ENCODE results near the gene NAXD.
"Not testable (repeated sequence)": the region's sequence is repeated elsewhere in the genome, so short reads cannot be mapped to it uniquely, and the experiment has no call there.

NAXD gene

GRCh38 chr13:110606281-110606680, 9.1 kb upstream of the NAXD start:
- H3K4me3 ChIP-seq (ENCODE audit: low read depth, low read length); H3K9me3 ChIP-seq (ENCODE audit: control insufficient read depth, insufficient read depth, low read depth, low read length); POLR2A ChIA-PET; H3K4me1 ChIP-seq (ENCODE audit: control insufficient read depth, insufficient read depth, low read length); H3K36me3 ChIP-seq (ENCODE audit: control insufficient read depth in 2 of 2, insufficient read depth in 1 of 2, low read length in 2 of 2); H3K27ac ChIP-seq (ENCODE audit: extremely low read depth, low read depth, low read length); CTCF ChIA-PET: not testable (repeated sequence)

DNA sequence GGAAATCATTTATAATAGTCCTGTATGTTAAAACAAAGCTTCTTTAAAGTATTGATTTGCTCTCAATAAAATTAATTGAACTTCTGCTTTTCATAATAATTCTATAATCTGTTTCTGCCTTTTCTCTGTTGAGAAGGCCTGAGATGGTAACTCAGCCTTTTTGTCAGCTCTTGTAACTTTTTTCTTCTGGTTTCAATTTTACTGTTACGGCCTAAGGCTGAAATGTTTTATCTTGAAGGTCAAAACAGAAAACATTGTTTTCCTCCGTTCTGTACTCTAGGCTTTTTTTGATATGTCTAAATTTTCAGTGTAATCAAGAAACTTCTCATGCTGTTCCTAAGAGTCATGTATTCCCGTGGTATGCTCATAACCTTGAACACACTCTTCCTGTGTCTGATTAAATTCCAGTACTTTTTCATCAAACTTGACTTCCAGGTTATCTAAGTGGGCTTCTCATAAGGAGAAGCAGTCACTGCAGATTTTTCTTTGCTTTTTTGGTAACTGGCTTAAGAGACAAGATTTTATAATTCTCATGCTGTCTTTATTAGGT, 7.6 kb upstream of the NAXD start:
- POLR2A ChIA-PET = no interaction called here
- CTCF ChIA-PET = interaction anchor here (0.8 kb wide), 1 partner anchor 11 kb away, joined by 3 read pairs; no protein-coding TSS in a partner anchor
- H3K27ac ChIP-seq (ENCODE audit: extremely low read depth, low read depth, low read length) = no peak overlapping the region
- no peak overlapping the region for H3K4me3 ChIP-seq (ENCODE audit: low read depth, low read length)
- TF ChIP-seq ZNF19 (tag by site-specific recombination; IDR thresholded peaks at IDR 0.05; ENCODE audit: low read depth) = no peak
- TF ChIP-seq ZFP3 (tag by site-specific recombination; IDR thresholded peaks at IDR 0.05; ENCODE audit: low read depth) = no peak
- TF ChIP-seq ZNF600 (tag by site-specific recombination; IDR thresholded peaks at IDR 0.05) = no peak
- TF ChIP-seq ZNF580 (tag by site-specific recombination; IDR thresholded peaks at IDR 0.05) = no peak
- no peak for TF ChIP-seq EGR2 (tag by site-specific recombination; IDR thresholded peaks at IDR 0.05; ENCODE audit: low read depth)
- TF ChIP-seq ZNF157 (tag by site-specific recombination; IDR thresholded peaks at IDR 0.05) = no peak
- no peak for TF ChIP-seq ZNF274 (IDR thresholded peaks at IDR 0.05; ENCODE audit: low read length)
- TF ChIP-seq ZNF274 (tag by site-specific recombination; IDR thresholded peaks at IDR 0.05; ENCODE audit: borderline replicate concordance) = no peak
- TF ChIP-seq ZXDB (tag by site-specific recombination; IDR thresholded peaks at IDR 0.05) = no peak
- TF ChIP-seq, protein P1, sequence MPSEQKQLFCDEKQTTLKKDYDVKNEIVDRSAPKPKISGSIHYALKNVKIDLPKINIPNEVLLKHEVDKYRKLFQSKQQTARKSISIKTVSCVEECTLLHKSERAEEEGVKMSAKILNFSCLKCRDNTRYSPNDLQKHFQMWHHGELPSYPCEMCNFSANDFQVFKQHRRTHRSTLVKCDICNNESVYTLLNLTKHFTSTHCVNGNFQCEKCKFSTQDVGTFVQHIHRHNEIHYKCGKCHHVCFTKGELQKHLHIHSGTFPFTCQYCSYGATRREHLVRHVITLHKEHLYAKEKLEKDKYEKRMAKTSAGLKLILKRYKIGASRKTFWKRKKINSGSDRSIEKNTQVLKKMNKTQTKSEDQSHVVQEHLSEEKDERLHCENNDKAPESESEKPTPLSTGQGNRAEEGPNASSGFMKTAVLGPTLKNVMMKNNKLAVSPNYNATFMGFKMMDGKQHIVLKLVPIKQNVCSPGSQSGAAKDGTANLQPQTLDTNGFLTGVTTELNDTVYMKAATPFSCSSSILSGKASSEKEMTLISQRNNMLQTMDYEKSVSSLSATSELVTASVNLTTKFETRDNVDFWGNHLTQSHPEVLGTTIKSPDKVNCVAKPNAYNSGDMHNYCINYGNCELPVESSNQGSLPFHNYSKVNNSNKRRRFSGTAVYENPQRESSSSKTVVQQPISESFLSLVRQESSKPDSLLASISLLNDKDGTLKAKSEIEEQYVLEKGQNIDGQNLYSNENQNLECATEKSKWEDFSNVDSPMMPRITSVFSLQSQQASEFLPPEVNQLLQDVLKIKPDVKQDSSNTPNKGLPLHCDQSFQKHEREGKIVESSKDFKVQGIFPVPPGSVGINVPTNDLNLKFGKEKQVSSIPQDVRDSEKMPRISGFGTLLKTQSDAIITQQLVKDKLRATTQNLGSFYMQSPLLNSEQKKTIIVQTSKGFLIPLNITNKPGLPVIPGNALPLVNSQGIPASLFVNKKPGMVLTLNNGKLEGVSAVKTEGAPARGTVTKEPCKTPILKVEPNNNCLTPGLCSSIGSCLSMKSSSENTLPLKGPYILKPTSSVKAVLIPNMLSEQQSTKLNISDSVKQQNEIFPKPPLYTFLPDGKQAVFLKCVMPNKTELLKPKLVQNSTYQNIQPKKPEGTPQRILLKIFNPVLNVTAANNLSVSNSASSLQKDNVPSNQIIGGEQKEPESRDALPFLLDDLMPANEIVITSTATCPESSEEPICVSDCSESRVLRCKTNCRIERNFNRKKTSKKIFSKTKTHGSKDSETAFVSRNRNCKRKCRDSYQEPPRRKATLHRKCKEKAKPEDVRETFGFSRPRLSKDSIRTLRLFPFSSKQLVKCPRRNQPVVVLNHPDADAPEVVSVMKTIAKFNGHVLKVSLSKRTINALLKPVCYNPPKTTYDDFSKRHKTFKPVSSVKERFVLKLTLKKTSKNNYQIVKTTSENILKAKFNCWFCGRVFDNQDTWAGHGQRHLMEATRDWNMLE (tag by site-specific recombination; conservative IDR thresholded peaks at IDR 0.05; ENCODE audit: low read depth) = no peak
- no peak for TF ChIP-seq ZNF140 (tag by site-specific recombination; IDR thresholded peaks at IDR 0.05)
- TF ChIP-seq, protein P2, sequence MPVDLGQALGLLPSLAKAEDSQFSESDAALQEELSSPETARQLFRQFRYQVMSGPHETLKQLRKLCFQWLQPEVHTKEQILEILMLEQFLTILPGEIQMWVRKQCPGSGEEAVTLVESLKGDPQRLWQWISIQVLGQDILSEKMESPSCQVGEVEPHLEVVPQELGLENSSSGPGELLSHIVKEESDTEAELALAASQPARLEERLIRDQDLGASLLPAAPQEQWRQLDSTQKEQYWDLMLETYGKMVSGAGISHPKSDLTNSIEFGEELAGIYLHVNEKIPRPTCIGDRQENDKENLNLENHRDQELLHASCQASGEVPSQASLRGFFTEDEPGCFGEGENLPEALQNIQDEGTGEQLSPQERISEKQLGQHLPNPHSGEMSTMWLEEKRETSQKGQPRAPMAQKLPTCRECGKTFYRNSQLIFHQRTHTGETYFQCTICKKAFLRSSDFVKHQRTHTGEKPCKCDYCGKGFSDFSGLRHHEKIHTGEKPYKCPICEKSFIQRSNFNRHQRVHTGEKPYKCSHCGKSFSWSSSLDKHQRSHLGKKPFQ (tag by site-specific recombination; IDR thresholded peaks at IDR 0.05) = no peak
- TF ChIP-seq ZNF76 (tag by site-specific recombination; IDR thresholded peaks at IDR 0.05; ENCODE audit: borderline replicate concordance, low read depth) = no peak
- TF ChIP-seq SCRT2 (tag by site-specific recombination; IDR thresholded peaks at IDR 0.05) = no peak
- no peak for TF ChIP-seq PRDM1 (tag by site-specific recombination; IDR thresholded peaks at IDR 0.05)
- no peak for TF ChIP-seq ZNF354C (tag by site-specific recombination; IDR thresholded peaks at IDR 0.05; ENCODE audit: borderline replicate concordance, low read depth)
- TF ChIP-seq ZNF416 (tag by site-specific recombination; IDR thresholded peaks at IDR 0.05) = no peak
- no peak for TF ChIP-seq ZNF571 (tag by site-specific recombination; IDR thresholded peaks at IDR 0.05)
- no peak for TF ChIP-seq ZNF707 (tag by site-specific recombination; IDR thresholded peaks at IDR 0.05)
- H3K9me3 ChIP-seq (ENCODE audit: control insufficient read depth, insufficient read depth, low read depth, low read length) = no peaks in the 10 kb centered on the region
- H3K36me3 ChIP-seq (ENCODE audit: control insufficient read depth in 2 of 2, insufficient read depth in 1 of 2, low read length in 2 of 2) = no peaks in the 10 kb centered on the region
- H3K4me1 ChIP-seq (ENCODE audit: control insufficient read depth, insufficient read depth, low read length) = no peaks in the 10 kb centered on the region
